KMS-11 (cell line): Measurements from ENCODE around the gene C1orf105.

Experiments
- H2AFZ ChIP-seq: fragments of 200-600 bp; sonication (generic); 2 replicates; pipeline ENCODE4 v1.6.1; 2016; ENCODE audit warnings: antibody characterized with exemption, mixed run types, low read depth
- H3K27ac ChIP-seq: fragments of 200-600 bp; sonication (generic); 2 replicates; pipeline ENCODE4 v1.6.1; 2016; ENCODE audit warnings: mild to moderate bottlenecking, mixed run types
- H3K27me3 ChIP-seq: fragments of 200-600 bp; sonication (generic); 2 replicates; pipeline ENCODE4 v1.6.1; 2017; ENCODE audit warnings: mild to moderate bottlenecking, low read depth, mixed run types, moderate library complexity; ENCODE audit not compliant: insufficient read depth
- H3K36me3 ChIP-seq: fragments of 200-600 bp; sonication (generic); 2 replicates; pipeline ENCODE4 v1.6.1; 2017; ENCODE audit warnings: mild to moderate bottlenecking, mixed run types; ENCODE audit not compliant: insufficient read depth
- H3K4me1 ChIP-seq: fragments of 200-600 bp; sonication (generic); 2 replicates; pipeline ENCODE4 v1.6.1; 2016; ENCODE audit warnings: mild to moderate bottlenecking, low read depth, mixed run types; ENCODE audit not compliant: poor library complexity, severe bottlenecking
- H3K4me2 ChIP-seq: fragments of 200-600 bp; sonication (generic); 2 replicates; pipeline ENCODE4 v1.7.0; 2016; ENCODE audit warnings: mild to moderate bottlenecking, mixed run types
- H3K4me3 ChIP-seq: fragments of 200-600 bp; sonication (generic); IDR thresholded peaks from 2 replicates; pipeline ENCODE4 v1.6.1; 2017; ENCODE audit warnings: low read depth, low read length, mixed read lengths; ENCODE audit not compliant: insufficient read depth
- H3K79me2 ChIP-seq: fragments of 200-600 bp; sonication (generic); 2 replicates; pipeline ENCODE4 v1.6.1; 2016; ENCODE audit warnings: low read depth, mixed run types; ENCODE audit not compliant: insufficient read depth
- H3K9ac ChIP-seq: fragments of 200-600 bp; sonication (generic); 2 replicates; pipeline ENCODE4 v1.6.1; 2016; ENCODE audit warnings: mild to moderate bottlenecking, mixed run types
- H4K20me1 ChIP-seq: fragments of 200-600 bp; sonication (generic); 2 replicates; pipeline ENCODE4 v1.6.1; 2016; ENCODE audit warnings: mild to moderate bottlenecking, mixed run types; ENCODE audit not compliant: insufficient read depth
- CTCF ChIP-seq: fragments of 200-600 bp; sonication (generic); conservative IDR thresholded peaks from 2 replicates; pipeline ENCODE4 v1.6.1; 2017; ENCODE audit warnings: low read depth, mild to moderate bottlenecking, antibody characterized with exemption, low read length, moderate library complexity, mixed read lengths

Gene C1orf105

DNA sequence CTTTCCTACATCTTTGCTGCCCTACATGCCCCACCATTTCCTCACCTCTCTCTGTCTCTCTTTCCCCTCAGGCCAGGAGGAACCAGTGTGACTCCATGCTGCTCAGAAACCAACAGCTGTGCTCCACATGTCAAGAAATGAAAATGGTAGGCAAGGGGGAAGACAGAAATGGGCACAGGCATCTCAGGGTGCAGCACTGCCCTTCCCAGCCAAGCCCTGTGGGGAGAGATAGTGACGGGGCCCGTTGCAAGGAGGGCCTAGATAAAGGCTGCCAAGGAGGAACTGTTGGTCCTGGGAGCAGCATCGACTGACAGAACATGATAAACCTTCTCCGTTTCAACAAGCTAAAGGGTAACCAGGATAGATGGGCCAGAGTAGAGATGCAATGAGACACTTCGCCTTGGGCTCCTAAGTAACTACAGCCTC is 35.9 kb downstream of the C1orf105 start:
- H3K4me2 ChIP-seq, result no peak overlapping the region
- no peaks in the 10 kb centered on the region for H3K27me3 ChIP-seq
- no peaks in the 10 kb centered on the region for H3K36me3 ChIP-seq
- H3K27ac ChIP-seq, result no peak overlapping the region
- no peak overlapping the region for H3K9ac ChIP-seq
- H2AFZ ChIP-seq, result no peak overlapping the region
- H3K4me3 ChIP-seq, result no peak overlapping the region
- no peaks in the 10 kb centered on the region for H3K4me1 ChIP-seq
- H3K79me2 ChIP-seq, result no peaks in the 10 kb centered on the region
- H4K20me1 ChIP-seq, result no peaks in the 10 kb centered on the region
- TF ChIP-seq CTCF, result no peak

DNA sequence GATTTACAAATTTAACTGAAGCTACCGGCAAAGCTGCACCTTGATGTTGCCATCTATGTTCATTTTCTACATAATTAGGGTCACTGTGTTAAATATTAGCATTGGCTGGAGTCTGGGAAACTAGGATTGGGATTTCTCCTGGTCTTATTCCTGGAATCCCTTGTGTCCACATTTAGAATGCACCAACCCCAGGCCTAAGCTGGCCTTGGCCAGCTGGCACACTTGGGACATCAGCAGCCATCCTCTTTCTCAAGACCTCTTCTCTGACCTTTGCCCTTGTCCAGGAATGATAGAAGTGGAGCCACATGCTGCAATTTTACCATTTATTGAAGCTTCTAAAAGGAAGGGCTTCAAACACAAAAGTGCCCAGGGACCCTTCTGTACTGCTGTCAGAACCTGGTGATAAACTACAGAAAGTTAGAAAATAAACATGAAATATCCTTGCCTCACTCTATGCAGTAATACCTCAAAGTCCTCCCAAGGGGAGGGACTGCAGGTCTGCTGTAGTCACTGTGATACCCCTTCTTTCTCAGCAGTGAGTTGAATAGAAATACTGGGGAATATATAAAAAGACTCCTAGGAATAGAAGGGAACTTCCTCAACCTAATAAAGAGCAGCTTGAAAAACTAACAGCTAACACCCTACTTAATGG is 37.1 kb downstream of the C1orf105 start:
- no peak overlapping the region for H3K4me2 ChIP-seq
- no peak overlapping the region for H3K27ac ChIP-seq
- H3K4me1 ChIP-seq, result no peaks in the 10 kb centered on the region
- H4K20me1 ChIP-seq, result no peaks in the 10 kb centered on the region
- no peak overlapping the region for H2AFZ ChIP-seq
- H3K9ac ChIP-seq, result no peak overlapping the region
- no peak overlapping the region for H3K4me3 ChIP-seq
- H3K36me3 ChIP-seq, result no peaks in the 10 kb centered on the region
- no peaks in the 10 kb centered on the region for H3K79me2 ChIP-seq
- TF ChIP-seq CTCF, result no peak
- H3K27me3 ChIP-seq, result no peaks in the 10 kb centered on the region

GRCh38 chr1:172460177-172460576 is 39.7 kb downstream of the C1orf105 start:
- Histone ChIP-seq H2AFZ (no peak overlapping the region), H3K79me2 (no peaks in the 10 kb centered on the region), H3K36me3 (no peaks in the 10 kb centered on the region), H4K20me1 (no peaks in the 10 kb centered on the region), H3K27me3 (no peaks in the 10 kb centered on the region), H3K9ac (no peak overlapping the region), H3K4me1 (no peaks in the 10 kb centered on the region), H3K27ac (no peak overlapping the region), H3K4me2 (no peak overlapping the region), H3K4me3 (no peak overlapping the region)
- TF ChIP-seq CTCF, result no peak

GRCh38 chr1:172460887-172461315 is 40.4 kb downstream of the C1orf105 start:
- Histone ChIP-seq H3K4me2 (no peak overlapping the region), H3K4me1 (no peaks in the 10 kb centered on the region), H2AFZ (no peak overlapping the region), H3K79me2 (no peaks in the 10 kb centered on the region), H3K4me3 (no peak overlapping the region), H3K9ac (no peak overlapping the region), H3K36me3 (no peaks in the 10 kb centered on the region), H3K27me3 (no peaks in the 10 kb centered on the region), H3K27ac (no peak overlapping the region), H4K20me1 (no peaks in the 10 kb centered on the region)
- TF ChIP-seq CTCF, result no peak
